Osteocyte (in vitro differentiated cells): ENCODE data around the gene ZSCAN29. TPM values are rescaled to one million over a fixed set of nuclear protein-coding genes. Genes with fewer than 3 reads are reported as not detected.

Experiments
- DNase-seq: peaks from one replicate; pipeline ENCODE4 v3.0.0; 2021; ENCODE audit warnings: mixed read lengths; ENCODE audit not compliant: unreplicated experiment; ENCODE audit errors: extremely low spot score
- H3K27ac Mint-ChIP-seq: one replicate; pipeline ENCODE4 v1.8.0; 2021; ENCODE audit warnings: mild to moderate bottlenecking, mixed read lengths; ENCODE audit not compliant: unreplicated experiment
- H3K27me3 Mint-ChIP-seq: one replicate; pipeline ENCODE4 v1.8.0; 2021; ENCODE audit warnings: mixed read lengths; ENCODE audit not compliant: unreplicated experiment
- H3K36me3 Mint-ChIP-seq: one replicate; pipeline ENCODE4 v1.8.0; 2021; ENCODE audit warnings: mixed read lengths; ENCODE audit not compliant: unreplicated experiment
- H3K4me1 Mint-ChIP-seq: one replicate; pipeline ENCODE4 v1.8.0; 2021; ENCODE audit warnings: mixed read lengths; ENCODE audit not compliant: unreplicated experiment
- H3K4me3 Mint-ChIP-seq: one replicate; pipeline ENCODE4 v1.8.0; 2021; ENCODE audit warnings: mild to moderate bottlenecking, moderate library complexity, mixed read lengths; ENCODE audit not compliant: unreplicated experiment
- H3K9me3 Mint-ChIP-seq: one replicate; pipeline ENCODE4 v1.8.0; 2021; ENCODE audit warnings: mixed read lengths; ENCODE audit not compliant: unreplicated experiment
- total RNA-seq: library from RNA; stranded (reverse); gene quantifications from 2 replicates; pipeline ENCODE4 v1.2.1, GENCODE V29; 2021
- TF ChIP-seq, protein P1 (sequence below): fragments of 200-600 bp; sonication (generic); IDR thresholded peaks from 2 replicates; pipeline ENCODE4 v1.5.0; 2021; ENCODE audit warnings: antibody characterized with exemption, mild to moderate bottlenecking, moderate library complexity

Gene ZSCAN29
- total RNA-seq, 1 donor from 2014 or later = 25.8 TPM

GRCh38 chr15:43316971-43317346 lies 53.9 kb downstream of the ZSCAN29 start:
- no peak for DNase-seq
- Mint-ChIP-seq H3K9me3 (no peaks in the 10 kb centered on the region), H3K27ac (no peak overlapping the region), H3K36me3 (no peaks in the 10 kb centered on the region), H3K4me3 (no peak overlapping the region), H3K4me1 (no peaks in the 10 kb centered on the region), H3K27me3 (peaks cover 50% of the 10 kb centered on the region)
- TF ChIP-seq, protein P1, sequence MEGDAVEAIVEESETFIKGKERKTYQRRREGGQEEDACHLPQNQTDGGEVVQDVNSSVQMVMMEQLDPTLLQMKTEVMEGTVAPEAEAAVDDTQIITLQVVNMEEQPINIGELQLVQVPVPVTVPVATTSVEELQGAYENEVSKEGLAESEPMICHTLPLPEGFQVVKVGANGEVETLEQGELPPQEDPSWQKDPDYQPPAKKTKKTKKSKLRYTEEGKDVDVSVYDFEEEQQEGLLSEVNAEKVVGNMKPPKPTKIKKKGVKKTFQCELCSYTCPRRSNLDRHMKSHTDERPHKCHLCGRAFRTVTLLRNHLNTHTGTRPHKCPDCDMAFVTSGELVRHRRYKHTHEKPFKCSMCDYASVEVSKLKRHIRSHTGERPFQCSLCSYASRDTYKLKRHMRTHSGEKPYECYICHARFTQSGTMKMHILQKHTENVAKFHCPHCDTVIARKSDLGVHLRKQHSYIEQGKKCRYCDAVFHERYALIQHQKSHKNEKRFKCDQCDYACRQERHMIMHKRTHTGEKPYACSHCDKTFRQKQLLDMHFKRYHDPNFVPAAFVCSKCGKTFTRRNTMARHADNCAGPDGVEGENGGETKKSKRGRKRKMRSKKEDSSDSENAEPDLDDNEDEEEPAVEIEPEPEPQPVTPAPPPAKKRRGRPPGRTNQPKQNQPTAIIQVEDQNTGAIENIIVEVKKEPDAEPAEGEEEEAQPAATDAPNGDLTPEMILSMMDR = no peak

DNA sequence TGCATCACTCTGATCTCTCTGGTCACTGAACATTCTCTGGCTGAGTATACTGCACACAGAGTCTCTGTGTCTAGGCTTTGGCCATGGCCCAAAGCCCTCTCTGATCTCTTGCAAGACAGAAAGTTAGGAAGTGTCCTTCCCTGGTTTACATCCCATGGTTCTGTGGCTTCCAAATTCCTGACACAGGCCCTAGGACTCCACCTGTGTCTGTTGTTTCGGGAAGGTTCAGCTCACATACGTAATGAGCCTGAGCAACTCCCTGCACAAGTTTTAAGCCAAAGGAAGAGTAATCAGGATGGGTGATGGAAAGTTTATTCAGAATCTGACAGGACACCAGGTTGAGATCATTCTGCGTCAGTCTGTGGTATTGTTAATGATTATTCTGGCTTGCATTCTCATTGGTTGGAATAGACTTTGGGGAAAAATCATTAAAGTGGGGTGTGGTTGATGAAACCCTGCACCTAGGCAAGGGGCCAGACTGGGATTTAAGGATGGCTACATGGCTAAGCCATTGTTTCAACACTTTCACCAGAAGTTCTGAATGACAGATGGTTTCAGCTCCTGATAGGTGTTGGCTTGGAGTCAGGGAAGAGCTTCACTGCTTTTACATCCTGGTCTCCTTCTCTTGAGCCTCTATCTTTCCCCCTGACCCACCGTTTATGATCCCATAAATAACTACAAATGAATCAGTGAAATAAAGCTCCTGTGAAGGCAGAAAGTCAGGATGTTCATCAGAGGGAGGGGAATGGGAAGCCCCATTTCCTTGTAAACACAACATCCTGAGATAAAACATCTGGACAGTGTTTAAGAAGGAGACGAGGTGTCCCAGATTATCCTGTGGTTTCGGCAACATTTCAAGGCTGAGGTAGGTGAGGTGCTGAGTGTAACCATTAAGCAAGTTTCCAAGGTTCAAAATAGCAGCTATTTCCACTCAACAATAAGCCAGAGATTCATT lies 54.5 kb downstream of the ZSCAN29 start:
- Mint-ChIP-seq H3K9me3 (no peaks in the 10 kb centered on the region), H3K4me3 (no peak overlapping the region), H3K4me1 (no peaks in the 10 kb centered on the region), H3K27me3 (peaks cover 49% of the 10 kb centered on the region), H3K36me3 (no peaks in the 10 kb centered on the region), H3K27ac (no peak overlapping the region)
- DNase-seq = no peak
- TF ChIP-seq, protein P1 = no peak

DNA sequence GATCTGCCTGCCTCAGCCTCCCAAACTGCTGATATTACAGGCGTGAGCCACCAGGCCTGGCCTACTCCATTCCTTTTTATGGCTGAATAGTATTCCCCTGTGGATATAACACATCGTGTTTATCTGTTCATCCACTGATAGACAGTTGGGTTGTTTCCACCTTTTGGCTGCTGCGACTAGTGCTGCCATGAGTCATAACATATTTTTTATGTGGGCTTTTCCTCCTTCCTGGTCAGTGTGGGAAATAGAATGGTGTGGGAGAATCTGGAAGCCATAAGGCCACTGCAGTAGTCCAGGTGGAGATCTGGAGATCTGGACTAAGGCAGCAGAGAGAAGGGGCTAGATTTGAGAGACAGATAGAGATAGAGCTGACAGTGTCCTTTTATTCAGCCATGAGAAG lies 56.7 kb downstream of the ZSCAN29 start:
- no peak for DNase-seq
- Mint-ChIP-seq H3K9me3 (no peaks in the 10 kb centered on the region), H3K27ac (no peak overlapping the region), H3K4me3 (no peak overlapping the region), H3K4me1 (no peaks in the 10 kb centered on the region), H3K27me3 (peaks cover 54% of the 10 kb centered on the region), H3K36me3 (no peaks in the 10 kb centered on the region)
- TF ChIP-seq, protein P1 = no peak

GRCh38 chr15:43312378-43312777 lies 58.5 kb downstream of the ZSCAN29 start:
- H3K4me1 Mint-ChIP-seq = no peaks in the 10 kb centered on the region
- H3K36me3 Mint-ChIP-seq = no peaks in the 10 kb centered on the region
- no peak overlapping the region for H3K4me3 Mint-ChIP-seq
- H3K27ac Mint-ChIP-seq = no peak overlapping the region
- no peaks in the 10 kb centered on the region for H3K9me3 Mint-ChIP-seq
- TF ChIP-seq, protein P1 = no peak
- no peak for DNase-seq
- peaks cover 53% of the 10 kb centered on the region for H3K27me3 Mint-ChIP-seq

Other genes starting within 250 kb of the ZSCAN29 start
- 11.7 and 15.2 TPM in 2 replicates for gene TMEM62, start 237.5 kb downstream of the ZSCAN29 start, total RNA-seq
- gene CCNDBP1, start 185.6 kb downstream of the ZSCAN29 start, total RNA-seq = 39.4 and 39.6 TPM in 2 replicates
- gene EPB42, start 150.0 kb downstream of the ZSCAN29 start, total RNA-seq = not detected in 2 replicates
- not detected in 2 replicates for gene TGM5, start 104.1 kb downstream of the ZSCAN29 start, total RNA-seq
- gene TGM7, start 68.8 kb downstream of the ZSCAN29 start, total RNA-seq = not detected in 2 replicates
- gene LCMT2, start 40.5 kb downstream of the ZSCAN29 start, total RNA-seq = 8.7 and 8.8 TPM in 2 replicates
- gene TUBGCP4, start 58 bp upstream of the ZSCAN29 start, total RNA-seq = 19.8 TPM in 2 replicates
- 61.2 and 64.6 TPM in 2 replicates for gene TP53BP1, start 122.1 kb upstream of the ZSCAN29 start, total RNA-seq
- 27.6 and 29.2 TPM in 2 replicates for gene MAP1A, start 146.6 kb upstream of the ZSCAN29 start, total RNA-seq
- gene PPIP5K1, start 219.2 kb upstream of the ZSCAN29 start, total RNA-seq = 26.1 and 34.5 TPM in 2 replicates
- gene CKMT1B, start 223.0 kb upstream of the ZSCAN29 start, total RNA-seq = not detected in 2 replicates
- gene STRC, start 247.8 kb upstream of the ZSCAN29 start, total RNA-seq = 0.30 and 0.34 TPM in 2 replicates